ENCODE results near the gene SEPTIN5. TPM values are rescaled to one million over a fixed set of nuclear protein-coding genes. Genes with fewer than 3 reads are reported as not detected.
"Not testable (repeated sequence)": the region's sequence is repeated elsewhere in the genome, so short reads cannot be mapped to it uniquely, and the experiment has no call there.

SEPTIN5 gene
- 14.8 and 19.8 TPM in 2 replicates for total RNA-seq

GRCh38 chr22:19714312-19715187, at the start of gene SEPTIN5:
Gene SEPTIN5, plus strand, starts transcription at chr22:19714503. Its CDS starts 86 bp downstream, at chr22:19714589.
- DNase-seq (ENCODE audit: low read depth in 2 of 2), result peak in 1 of 2 donors; percentile 29

- no peak for DNase-seq (ENCODE audit: low read depth in 2 of 2)
These were observed 49.1 kb upstream of the SEPTIN5 start for GRCh38 chr22:19664951-19665783.

- no peak for DNase-seq (ENCODE audit: low read depth in 2 of 2)
These were observed 48.3 kb upstream of the SEPTIN5 start for GRCh38 chr22:19665784-19666672.

GRCh38 chr22:19666673-19667593, 47.4 kb upstream of the SEPTIN5 start:
- peak in 1 of 2 donors; percentile 94 for DNase-seq (ENCODE audit: low read depth in 2 of 2)

- no peak for DNase-seq (ENCODE audit: low read depth in 2 of 2)
These were observed 46.2 kb upstream of the SEPTIN5 start for GRCh38 chr22:19667872-19668740.

- DNase-seq (ENCODE audit: low read depth in 2 of 2), result no peak
These were observed 45.6 kb upstream of the SEPTIN5 start for GRCh38 chr22:19668748-19669147.

- no peak for DNase-seq (ENCODE audit: low read depth in 2 of 2)
These were observed 44.7 kb upstream of the SEPTIN5 start for GRCh38 chr22:19669570-19669969.

GRCh38 chr22:19671316-19671715, 43.0 kb upstream of the SEPTIN5 start:
- DNase-seq (ENCODE audit: low read depth in 2 of 2), result no peak

GRCh38 chr22:19672054-19672776, 42.1 kb upstream of the SEPTIN5 start:
- DNase-seq (ENCODE audit: low read depth in 2 of 2), result no peak

GRCh38 chr22:19673660-19674059, 40.6 kb upstream of the SEPTIN5 start:
- DNase-seq (ENCODE audit: low read depth in 2 of 2), result no peak

- peak in 1 of 2 donors; percentile 96 for DNase-seq (ENCODE audit: low read depth in 2 of 2)
These were observed 40.0 kb upstream of the SEPTIN5 start for GRCh38 chr22:19674129-19674928.

GRCh38 chr22:19674929-19675253, 39.4 kb upstream of the SEPTIN5 start:
- no peak for DNase-seq (ENCODE audit: low read depth in 2 of 2)

GRCh38 chr22:19675428-19675827, 38.9 kb upstream of the SEPTIN5 start:
- DNase-seq (ENCODE audit: low read depth in 2 of 2), result no peak

- not testable (repeated sequence) for DNase-seq (ENCODE audit: low read depth in 2 of 2)
These were observed 37.9 kb upstream of the SEPTIN5 start for GRCh38 chr22:19676437-19676836.

GRCh38 chr22:19678949-19679521, 35.3 kb upstream of the SEPTIN5 start:
- no peak for DNase-seq (ENCODE audit: low read depth in 2 of 2)

GRCh38 chr22:19679522-19680101, 34.7 kb upstream of the SEPTIN5 start:
- DNase-seq (ENCODE audit: low read depth in 2 of 2), result peak; percentile 12 to 50

- no peak for DNase-seq (ENCODE audit: low read depth in 2 of 2)
These were observed 33.9 kb upstream of the SEPTIN5 start for GRCh38 chr22:19680287-19680881.
